Measurements from ENCODE around the gene NUPR2. TPM values are rescaled to one million over a fixed set of nuclear protein-coding genes. Genes with fewer than 3 reads are reported as not detected.
"Not testable (repeated sequence)": the region's sequence is repeated elsewhere in the genome, so short reads cannot be mapped to it uniquely, and the experiment has no call there.

The NUPR2 gene
- total RNA-seq, 1 donor, result not detected

DNA sequence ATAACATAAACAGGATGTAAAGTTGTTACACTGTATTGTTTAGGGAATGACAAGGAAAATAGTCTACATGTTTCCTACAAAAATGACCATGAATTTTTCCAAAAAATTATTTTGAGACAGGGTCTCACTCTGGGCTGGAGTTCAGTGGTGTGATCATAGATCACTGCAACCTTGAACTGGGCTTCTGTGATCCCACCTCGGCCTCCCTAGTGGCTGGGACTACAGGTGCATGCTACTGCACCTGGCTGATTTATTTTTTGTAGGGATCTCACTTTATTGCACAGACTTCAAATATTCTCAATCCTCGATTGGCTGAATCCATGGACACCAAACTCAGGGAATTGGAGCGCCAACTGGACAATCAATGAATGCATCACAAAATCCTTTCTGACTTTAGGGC is 16.6 kb downstream of the NUPR2 start:
- Histone ChIP-seq H2AFZ (ENCODE audit: low read length) (no peak overlapping the region), H4K20me1 (ENCODE audit: insufficient read depth, low read length) (peaks cover 5% of the 10 kb centered on the region), H3K27me3 (ENCODE audit: insufficient read depth, low read length) (no peaks in the 10 kb centered on the region), H3K36me3 (ENCODE audit: insufficient read depth, low read length) (peaks cover 50% of the 10 kb centered on the region), H3K4me1 (ENCODE audit: insufficient read depth, low read length) (peaks cover 5% of the 10 kb centered on the region), H3K27ac (ENCODE audit: low read depth, low read length) (no peak overlapping the region), H3K4me3 (ENCODE audit: insufficient read depth, low read length) (no peak overlapping the region), H3K79me2 (ENCODE audit: insufficient read depth, low read length) (peaks cover 16% of the 10 kb centered on the region), H3K4me2 (ENCODE audit: insufficient read depth, low read length) (no peak overlapping the region), H3K9me3 (ENCODE audit: low read depth, low read length) (no peaks in the 10 kb centered on the region)
- TF ChIP-seq, protein P1, sequence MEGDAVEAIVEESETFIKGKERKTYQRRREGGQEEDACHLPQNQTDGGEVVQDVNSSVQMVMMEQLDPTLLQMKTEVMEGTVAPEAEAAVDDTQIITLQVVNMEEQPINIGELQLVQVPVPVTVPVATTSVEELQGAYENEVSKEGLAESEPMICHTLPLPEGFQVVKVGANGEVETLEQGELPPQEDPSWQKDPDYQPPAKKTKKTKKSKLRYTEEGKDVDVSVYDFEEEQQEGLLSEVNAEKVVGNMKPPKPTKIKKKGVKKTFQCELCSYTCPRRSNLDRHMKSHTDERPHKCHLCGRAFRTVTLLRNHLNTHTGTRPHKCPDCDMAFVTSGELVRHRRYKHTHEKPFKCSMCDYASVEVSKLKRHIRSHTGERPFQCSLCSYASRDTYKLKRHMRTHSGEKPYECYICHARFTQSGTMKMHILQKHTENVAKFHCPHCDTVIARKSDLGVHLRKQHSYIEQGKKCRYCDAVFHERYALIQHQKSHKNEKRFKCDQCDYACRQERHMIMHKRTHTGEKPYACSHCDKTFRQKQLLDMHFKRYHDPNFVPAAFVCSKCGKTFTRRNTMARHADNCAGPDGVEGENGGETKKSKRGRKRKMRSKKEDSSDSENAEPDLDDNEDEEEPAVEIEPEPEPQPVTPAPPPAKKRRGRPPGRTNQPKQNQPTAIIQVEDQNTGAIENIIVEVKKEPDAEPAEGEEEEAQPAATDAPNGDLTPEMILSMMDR (IDR thresholded peaks at IDR 0.05; ENCODE audit: extremely low read depth, low read depth, low read length), result no peak
- DNase-seq (ENCODE audit: insufficient read length, low spot score, missing footprints), result no peak

DNA sequence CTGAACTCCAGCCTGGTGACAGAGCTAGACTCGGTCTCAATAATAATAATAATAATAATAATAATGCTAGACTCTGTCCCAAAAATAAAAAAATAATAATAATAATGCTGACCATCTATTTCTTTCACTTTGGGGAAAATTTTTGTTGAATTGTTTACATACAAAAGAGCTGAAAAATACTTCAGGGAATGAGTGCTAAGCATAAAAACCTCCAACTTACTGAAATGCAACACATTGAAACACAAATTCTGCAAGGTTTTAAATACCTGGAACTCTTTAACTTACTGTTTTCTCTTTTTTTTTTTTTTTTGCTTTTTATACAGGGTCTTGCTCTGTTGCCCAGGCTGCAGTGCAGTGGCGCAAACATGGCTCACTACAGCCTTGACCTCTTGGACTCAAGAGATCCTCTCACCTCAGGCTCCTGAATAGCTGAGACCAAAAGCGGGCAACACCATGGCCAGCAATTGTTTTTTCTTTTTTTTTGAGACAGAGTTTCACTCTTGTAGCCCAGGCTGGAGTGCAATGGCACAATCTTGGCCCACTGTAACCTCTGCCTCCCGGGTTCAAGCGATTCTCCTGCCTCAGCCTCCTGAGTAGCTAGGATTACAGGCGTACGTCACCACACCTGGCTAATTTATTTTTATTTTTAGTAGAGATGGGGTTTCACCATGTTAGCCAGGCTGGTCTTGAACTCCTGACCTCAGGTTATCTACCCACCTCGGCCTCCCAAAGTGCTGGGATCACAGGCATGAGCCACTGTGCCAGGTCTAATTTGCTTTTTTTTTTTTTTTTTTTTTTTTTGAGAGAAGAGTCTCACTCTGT is 17.8 kb downstream of the NUPR2 start:
- not testable (repeated sequence) for H3K4me2 ChIP-seq (ENCODE audit: insufficient read depth, low read length); H3K9me3 ChIP-seq (ENCODE audit: low read depth, low read length); H3K27me3 ChIP-seq (ENCODE audit: insufficient read depth, low read length); H3K27ac ChIP-seq (ENCODE audit: low read depth, low read length); H3K4me1 ChIP-seq (ENCODE audit: insufficient read depth, low read length); H3K79me2 ChIP-seq (ENCODE audit: insufficient read depth, low read length); H3K4me3 ChIP-seq (ENCODE audit: insufficient read depth, low read length); H2AFZ ChIP-seq (ENCODE audit: low read length); H4K20me1 ChIP-seq (ENCODE audit: insufficient read depth, low read length); DNase-seq (ENCODE audit: insufficient read length, low spot score, missing footprints)
- peaks cover 40% of the 10 kb centered on the region for H3K36me3 ChIP-seq (ENCODE audit: insufficient read depth, low read length)

DNA sequence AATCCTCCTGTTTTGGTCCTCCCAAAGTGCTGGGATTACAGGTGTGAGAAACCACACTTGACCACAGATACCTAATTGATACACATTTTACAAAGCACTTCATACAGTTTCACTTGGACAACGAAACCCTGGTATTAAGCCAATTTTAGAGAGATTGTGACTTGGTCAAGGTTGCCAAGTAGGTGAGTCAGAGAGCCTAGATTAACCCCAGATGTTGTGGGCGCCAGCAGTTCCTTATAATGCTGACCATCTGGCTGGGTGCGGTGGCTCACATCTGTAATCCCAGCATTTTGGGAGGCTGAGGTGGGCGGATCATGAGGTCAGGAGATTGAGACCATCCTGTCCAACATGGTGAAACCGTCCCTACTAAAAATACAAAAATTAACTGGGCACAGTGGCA is 18.5 kb downstream of the NUPR2 start:
- H3K79me2 ChIP-seq (ENCODE audit: insufficient read depth, low read length), result peaks cover under 1% of the 10 kb centered on the region
- no peak for DNase-seq (ENCODE audit: insufficient read length, low spot score, missing footprints)
- no peak overlapping the region for H2AFZ ChIP-seq (ENCODE audit: low read length)
- TF ChIP-seq, protein P1 (IDR thresholded peaks at IDR 0.05; ENCODE audit: extremely low read depth, low read depth, low read length), result no peak
- peaks cover 9% of the 10 kb centered on the region for H3K4me1 ChIP-seq (ENCODE audit: insufficient read depth, low read length)
- no peaks in the 10 kb centered on the region for H4K20me1 ChIP-seq (ENCODE audit: insufficient read depth, low read length)
- no peak overlapping the region for H3K27ac ChIP-seq (ENCODE audit: low read depth, low read length)
- no peak overlapping the region for H3K4me2 ChIP-seq (ENCODE audit: insufficient read depth, low read length)
- H3K36me3 ChIP-seq (ENCODE audit: insufficient read depth, low read length), result peaks cover 33% of the 10 kb centered on the region
- no peaks in the 10 kb centered on the region for H3K27me3 ChIP-seq (ENCODE audit: insufficient read depth, low read length)
- H3K4me3 ChIP-seq (ENCODE audit: insufficient read depth, low read length), result no peak overlapping the region
- no peaks in the 10 kb centered on the region for H3K9me3 ChIP-seq (ENCODE audit: low read depth, low read length)

DNA sequence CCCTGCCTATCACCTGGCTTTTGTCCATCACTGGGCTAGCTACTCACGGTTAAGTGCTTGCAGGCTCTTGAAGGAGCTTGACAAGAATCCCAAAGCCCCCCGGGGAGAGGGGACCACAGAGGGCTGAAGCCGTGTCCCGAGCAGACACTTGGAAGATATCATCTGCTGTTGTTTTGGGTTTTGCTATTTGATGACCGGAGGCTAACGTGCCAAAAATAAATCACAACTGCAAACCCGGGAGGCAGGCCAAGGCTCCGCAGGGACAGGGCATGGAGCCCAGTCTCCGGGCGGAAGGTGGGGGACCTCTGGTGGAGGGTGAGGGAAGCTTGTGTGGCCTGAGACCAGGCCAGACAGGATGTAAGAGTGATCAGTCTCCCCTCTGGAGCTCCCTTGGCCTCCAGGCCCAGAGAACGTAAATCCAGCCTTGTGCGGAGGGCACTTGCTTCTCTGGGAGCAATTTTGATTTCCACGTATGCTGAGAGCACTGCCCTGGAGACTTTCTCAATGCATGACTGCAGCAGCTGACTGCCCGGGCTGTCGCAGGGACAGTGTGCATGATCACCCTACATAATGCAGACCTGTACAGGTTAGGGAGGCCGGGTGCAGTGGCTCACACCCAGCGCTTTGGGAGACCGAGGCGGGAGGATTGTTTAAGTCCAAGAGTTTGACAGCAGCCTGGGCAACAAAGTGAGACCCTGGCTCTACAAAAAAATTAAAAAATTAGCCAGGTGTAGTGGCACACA is 23.3 kb downstream of the NUPR2 start, which contains the start of gene PHKG1:
TSS of gene PHKG1 (minus strand) at position 164 of the 743 bp plus-strand sequence. CDS start 4,011 bp downstream, outside the sequence.
- peak within 1 kb of the TSS; percentile 28 for H3K27ac ChIP-seq (ENCODE audit: low read depth, low read length)
- H3K79me2 ChIP-seq (ENCODE audit: insufficient read depth, low read length), result no peaks in the 10 kb centered on the region
- peak within 1 kb of the TSS; percentile 42 for H3K4me3 ChIP-seq (ENCODE audit: insufficient read depth, low read length)
- no peaks in the 10 kb centered on the region for H3K27me3 ChIP-seq (ENCODE audit: insufficient read depth, low read length)
- H2AFZ ChIP-seq (ENCODE audit: low read length), result no peak within 1 kb of the TSS
- peaks cover 14% of the 10 kb centered on the region for H3K4me1 ChIP-seq (ENCODE audit: insufficient read depth, low read length)
- peak; percentile 97 for DNase-seq (ENCODE audit: insufficient read length, low spot score, missing footprints)
- TF ChIP-seq, protein P1 (IDR thresholded peaks at IDR 0.05; ENCODE audit: extremely low read depth, low read depth, low read length), result peak; percentile 48
- no peaks in the 10 kb centered on the region for H3K9me3 ChIP-seq (ENCODE audit: low read depth, low read length)
- no peaks in the 10 kb centered on the region for H3K36me3 ChIP-seq (ENCODE audit: insufficient read depth, low read length)
- peak within 1 kb of the TSS; percentile 80 for H3K4me2 ChIP-seq (ENCODE audit: insufficient read depth, low read length)
- H4K20me1 ChIP-seq (ENCODE audit: insufficient read depth, low read length), result no peaks in the 10 kb centered on the region

DNA sequence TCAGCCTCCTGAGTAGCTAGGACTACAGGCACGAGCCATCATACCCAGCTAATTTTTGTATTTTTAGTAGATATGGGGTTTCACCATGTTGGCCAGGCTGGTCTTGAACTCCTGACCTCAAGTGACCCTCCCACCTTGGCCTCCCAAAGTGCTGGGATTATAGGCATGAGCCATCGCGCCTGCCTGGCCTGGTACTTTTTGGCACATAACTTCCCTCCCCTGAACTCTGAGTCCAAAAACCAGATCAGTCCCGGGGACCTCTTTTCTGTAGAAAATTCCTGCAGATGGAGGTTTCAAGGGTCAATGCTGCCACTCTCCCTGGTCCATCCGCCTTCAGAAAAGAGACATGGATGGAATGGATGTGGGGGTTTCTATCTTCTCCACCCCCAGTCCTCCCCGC is 23.8 kb downstream of the NUPR2 start:
- not testable (repeated sequence) for H3K4me1 ChIP-seq (ENCODE audit: insufficient read depth, low read length); H3K27me3 ChIP-seq (ENCODE audit: insufficient read depth, low read length); H3K36me3 ChIP-seq (ENCODE audit: insufficient read depth, low read length); DNase-seq (ENCODE audit: insufficient read length, low spot score, missing footprints); H3K9me3 ChIP-seq (ENCODE audit: low read depth, low read length); H2AFZ ChIP-seq (ENCODE audit: low read length); H3K79me2 ChIP-seq (ENCODE audit: insufficient read depth, low read length); H4K20me1 ChIP-seq (ENCODE audit: insufficient read depth, low read length)
- Histone ChIP-seq H3K4me2 (ENCODE audit: insufficient read depth, low read length) (peak overlapping the region; percentile 80), H3K27ac (ENCODE audit: low read depth, low read length) (peak overlapping the region; percentile 28), H3K4me3 (ENCODE audit: insufficient read depth, low read length) (peak overlapping the region; percentile 42)
